Sigmoid colon (tissue), 4 donors: ENCODE results near the gene SLC16A13.

Experiments used
- POLR2A ChIP-seq, 2 donors: fragments of 450-650 bp; IDR thresholded peaks; one replicate each; pipeline ENCODE4 v1.6.1; 2016; ENCODE audit warnings: antibody characterized with exemption in 2 of 2, mild to moderate bottlenecking in 2 of 2, moderate library complexity in 2 of 2
- POLR2AphosphoS5 ChIP-seq, 4 donors: sonication (generic); formaldehyde crosslinking; IDR thresholded peaks; one replicate each; pipeline ENCODE4 v1.6.1; 2017; ENCODE audit warnings: antibody characterized with exemption in 4 of 4
- TF ChIP-seq, protein P1 (sequence below), 4 experiments: fragments of 450-650 bp in 3 of 4; fragments of 200-600 bp in 1 of 4; IDR thresholded peaks; one replicate each; pipeline ENCODE4 v1.5.1; 2016 to 2019; ENCODE audit warnings: antibody characterized with exemption in 4 of 4, mild to moderate bottlenecking in 3 of 4, moderate library complexity in 2 of 4

DNA sequence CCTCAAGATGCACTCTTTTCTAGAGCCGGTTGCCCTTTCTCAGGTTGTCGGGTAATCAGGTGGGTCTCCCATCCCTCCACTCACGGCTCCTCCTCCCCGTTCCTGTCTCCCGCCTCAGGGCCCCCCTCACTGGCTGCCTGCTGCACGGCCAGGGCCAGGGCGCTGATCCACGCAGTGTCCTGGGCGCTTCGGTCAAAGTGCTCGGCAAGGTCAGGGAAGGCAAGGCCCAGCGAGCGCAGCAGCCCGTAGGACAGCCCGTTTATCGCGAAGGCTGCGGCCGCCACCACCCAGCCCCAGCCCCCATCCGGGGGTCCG, 7.3 kb downstream of the SLC16A13 start:
- TF ChIP-seq, protein P1, sequence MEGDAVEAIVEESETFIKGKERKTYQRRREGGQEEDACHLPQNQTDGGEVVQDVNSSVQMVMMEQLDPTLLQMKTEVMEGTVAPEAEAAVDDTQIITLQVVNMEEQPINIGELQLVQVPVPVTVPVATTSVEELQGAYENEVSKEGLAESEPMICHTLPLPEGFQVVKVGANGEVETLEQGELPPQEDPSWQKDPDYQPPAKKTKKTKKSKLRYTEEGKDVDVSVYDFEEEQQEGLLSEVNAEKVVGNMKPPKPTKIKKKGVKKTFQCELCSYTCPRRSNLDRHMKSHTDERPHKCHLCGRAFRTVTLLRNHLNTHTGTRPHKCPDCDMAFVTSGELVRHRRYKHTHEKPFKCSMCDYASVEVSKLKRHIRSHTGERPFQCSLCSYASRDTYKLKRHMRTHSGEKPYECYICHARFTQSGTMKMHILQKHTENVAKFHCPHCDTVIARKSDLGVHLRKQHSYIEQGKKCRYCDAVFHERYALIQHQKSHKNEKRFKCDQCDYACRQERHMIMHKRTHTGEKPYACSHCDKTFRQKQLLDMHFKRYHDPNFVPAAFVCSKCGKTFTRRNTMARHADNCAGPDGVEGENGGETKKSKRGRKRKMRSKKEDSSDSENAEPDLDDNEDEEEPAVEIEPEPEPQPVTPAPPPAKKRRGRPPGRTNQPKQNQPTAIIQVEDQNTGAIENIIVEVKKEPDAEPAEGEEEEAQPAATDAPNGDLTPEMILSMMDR (IDR thresholded peaks at IDR 0.05) = no peak
- no peak for TF ChIP-seq POLR2A (IDR thresholded peaks at IDR 0.05)
- no peak for TF ChIP-seq POLR2AphosphoS5 (IDR thresholded peaks at IDR 0.05)
